OCI-LY7 (cell line): Measurements from ENCODE around the gene MXD4.

ENCODE experiments used
- EZH2phosphoT487 ChIP-seq: fragments of 200-600 bp; sonication (generic); IDR thresholded peaks from 2 replicates; pipeline ENCODE4 v1.6.1; 2018; ENCODE audit warnings: low read depth, borderline replicate concordance, mild to moderate bottlenecking, mixed run types, antibody characterized with exemption, low read length, moderate library complexity, mixed read lengths
- TF ChIP-seq, protein P1 (sequence below): fragments of 200-600 bp; sonication (generic); conservative IDR thresholded peaks from 2 replicates; pipeline ENCODE4 v1.5.1; 2014; ENCODE audit warnings: mild to moderate bottlenecking, antibody characterized with exemption, low read length, moderate library complexity, mixed read lengths

DNA sequence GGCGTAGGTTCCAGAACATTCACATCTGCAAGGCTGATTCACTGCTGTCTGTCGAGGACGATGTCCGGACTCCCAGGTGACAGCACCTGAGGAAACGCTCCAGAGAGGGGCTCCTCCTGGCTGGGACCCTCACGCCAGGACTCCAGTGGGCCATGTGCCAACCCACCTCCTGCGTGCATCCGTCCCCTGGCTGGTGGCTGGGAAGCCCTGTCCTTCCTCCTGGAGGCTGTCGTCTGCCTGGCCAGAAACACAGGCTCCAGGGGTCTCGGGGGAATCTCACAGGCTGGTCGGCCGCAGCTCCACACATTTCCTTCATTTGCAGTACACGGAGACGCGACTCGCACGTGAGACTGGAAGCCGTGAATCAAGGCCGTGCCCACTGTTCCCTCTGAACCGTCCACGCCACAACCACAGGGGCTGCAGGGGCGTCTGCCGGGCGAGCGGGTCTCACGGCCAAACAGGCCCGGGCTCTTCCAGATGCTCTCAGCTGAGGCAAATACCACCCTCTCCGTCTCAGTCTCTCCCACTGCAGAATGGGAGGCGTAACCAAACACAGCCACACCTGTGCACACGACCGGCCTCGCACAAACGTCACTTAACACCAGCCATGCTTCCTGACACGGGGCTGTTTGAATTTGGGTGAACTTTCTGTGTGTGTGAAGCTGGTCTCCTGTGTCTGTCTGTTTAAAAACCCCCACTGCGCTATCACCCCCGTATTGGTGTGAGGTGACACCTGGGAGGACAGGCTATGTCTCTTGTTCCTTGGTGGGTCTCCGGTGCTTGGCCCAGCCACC, 38.7 kb upstream of the MXD4 start:
- TF ChIP-seq, protein P1, sequence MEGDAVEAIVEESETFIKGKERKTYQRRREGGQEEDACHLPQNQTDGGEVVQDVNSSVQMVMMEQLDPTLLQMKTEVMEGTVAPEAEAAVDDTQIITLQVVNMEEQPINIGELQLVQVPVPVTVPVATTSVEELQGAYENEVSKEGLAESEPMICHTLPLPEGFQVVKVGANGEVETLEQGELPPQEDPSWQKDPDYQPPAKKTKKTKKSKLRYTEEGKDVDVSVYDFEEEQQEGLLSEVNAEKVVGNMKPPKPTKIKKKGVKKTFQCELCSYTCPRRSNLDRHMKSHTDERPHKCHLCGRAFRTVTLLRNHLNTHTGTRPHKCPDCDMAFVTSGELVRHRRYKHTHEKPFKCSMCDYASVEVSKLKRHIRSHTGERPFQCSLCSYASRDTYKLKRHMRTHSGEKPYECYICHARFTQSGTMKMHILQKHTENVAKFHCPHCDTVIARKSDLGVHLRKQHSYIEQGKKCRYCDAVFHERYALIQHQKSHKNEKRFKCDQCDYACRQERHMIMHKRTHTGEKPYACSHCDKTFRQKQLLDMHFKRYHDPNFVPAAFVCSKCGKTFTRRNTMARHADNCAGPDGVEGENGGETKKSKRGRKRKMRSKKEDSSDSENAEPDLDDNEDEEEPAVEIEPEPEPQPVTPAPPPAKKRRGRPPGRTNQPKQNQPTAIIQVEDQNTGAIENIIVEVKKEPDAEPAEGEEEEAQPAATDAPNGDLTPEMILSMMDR = no peak
- TF ChIP-seq EZH2phosphoT487 = no peak
